B cell (primary cell): Measurements from ENCODE around the gene TLR7. TPM values are rescaled to one million over a fixed set of nuclear protein-coding genes. Genes with fewer than 3 reads are reported as not detected.

ENCODE experiments used
- ATAC-seq: fragments of 200-7000 bp; cut with Tn5 transposase; one replicate; pipeline ENCODE4 v1.10.0; 2021; ENCODE audit warnings: low read depth, mild to moderate bottlenecking, moderate number of reproducible peaks, moderate library complexity
- CTCF ChIA-PET: fragments of 350-600 bp; sonication (Branson Sonifier 250); formaldehyde crosslinking; loops from one replicate; lab custom pipeline; 2021; ENCODE audit warnings: antibody characterized with exemption, inconsistent platforms; lab: Charles Lee
- POLR2A ChIA-PET: fragments of 350-600 bp; sonication (Branson Sonifier 250); formaldehyde crosslinking; loops from one replicate; lab custom pipeline; 2021; ENCODE audit warnings: antibody characterized with exemption; lab: Charles Lee
- DNase-seq: peaks from one replicate; pipeline ENCODE4 v3.0.0; 2013
- H2AFZ ChIP-seq: 2 replicates; pipeline ENCODE4 v1.6.1; 2012; ENCODE audit warnings: mild to moderate bottlenecking, low read depth, low read length; ENCODE audit not compliant: insufficient read depth, poor library complexity, severe bottlenecking
- H3K27ac ChIP-seq, 2 donors: 1 replicate in 1 of 2; 2 replicates in 1 of 2; pipeline ENCODE4 v1.5.1; 2012 to 2013; ENCODE audit warnings: low read length in 2 of 2, mild to moderate bottlenecking in 2 of 2, moderate library complexity in 1 of 2
- H3K27me3 ChIP-seq, 4 experiments: fragments of 200-600 bp in 1 of 4; sonication (generic) in 1 of 4; replicated peaks in 1 of 4; 1 replicate in 2 of 4; 2 replicates in 2 of 4; pipeline versions ENCODE4 v1.6.1 to v1.7.0; 2013 to 2016; ENCODE audit warnings: low read length in 3 of 4, mild to moderate bottlenecking in 2 of 4, mixed read lengths in 1 of 4, moderate library complexity in 1 of 4; ENCODE audit not compliant: insufficient read depth in 4 of 4, control insufficient read depth in 3 of 4; ENCODE audit errors: control extremely low read depth in 1 of 4
- H3K36me3 ChIP-seq, 2 experiments: replicated peaks in 1 of 2; 1 replicate in 1 of 2; 2 replicates in 1 of 2; pipeline versions ENCODE4 v1.6.1 to v1.7.1; 2013; ENCODE audit warnings: low read length in 1 of 2; ENCODE audit not compliant: insufficient read depth in 2 of 2, control insufficient read depth in 1 of 2; ENCODE audit errors: control extremely low read depth in 1 of 2, extremely low read depth in 1 of 2
- H3K4me1 ChIP-seq, 2 donors: fragments of 200-600 bp in 1 of 2; sonication (generic) in 1 of 2; 1 replicate in 1 of 2; 2 replicates in 1 of 2; pipeline versions ENCODE4 v1.5.1 to v1.6.1; 2013 to 2017; ENCODE audit warnings: low read length in 2 of 2; ENCODE audit not compliant: control insufficient read depth in 2 of 2, insufficient read depth in 2 of 2
- H3K4me2 ChIP-seq: replicated peaks from 2 replicates; pipeline ENCODE3; 2012; ENCODE audit warnings: mild to moderate bottlenecking, low read depth, low read length; ENCODE audit not compliant: poor library complexity, severe bottlenecking
- H3K4me3 ChIP-seq, 5 experiments: fragments of 200-600 bp in 1 of 5; sonication (generic) in 1 of 5; 1 replicate in 3 of 5; 2 replicates in 2 of 5; pipeline versions ENCODE4 v1.5.1 to v1.7.0; 2011 to 2016; ENCODE audit warnings: low read length in 4 of 5, mild to moderate bottlenecking in 4 of 5, low read depth in 2 of 5, control low read depth in 1 of 5, moderate library complexity in 1 of 5; ENCODE audit not compliant: insufficient read depth in 1 of 5; ENCODE audit errors: control extremely low read depth in 1 of 5, extremely low read depth in 1 of 5
- H3K79me2 ChIP-seq: fragments of 200-600 bp; sonication (generic); one replicate; pipeline ENCODE4 v1.6.0; 2016; ENCODE audit warnings: low read length; ENCODE audit not compliant: control insufficient read depth, insufficient read depth
- H3K9ac ChIP-seq: fragments of 200-600 bp; sonication (generic); 2 replicates; pipeline ENCODE4 v1.6.1; 2017; ENCODE audit warnings: mild to moderate bottlenecking, low read length, moderate library complexity
- H3K9me3 ChIP-seq, 3 donors: one replicate each; pipeline versions ENCODE4 v1.6.1 to v1.7.1; 2013; ENCODE audit warnings: low read length in 2 of 3; ENCODE audit not compliant: control insufficient read depth in 2 of 3, insufficient read depth in 1 of 3; ENCODE audit errors: control extremely low read depth in 1 of 3
- H4K20me1 ChIP-seq: 2 replicates; pipeline ENCODE4 v1.6.0; 2012; ENCODE audit warnings: mild to moderate bottlenecking, low read length; ENCODE audit not compliant: insufficient read depth, control insufficient read depth, poor library complexity, severe bottlenecking
- H3K27ac Mint-ChIP-seq: one replicate; pipeline ENCODE4 v1.8.0; 2021; ENCODE audit warnings: mixed read lengths
- H3K27me3 Mint-ChIP-seq: one replicate; pipeline ENCODE4 v1.8.0; 2021; ENCODE audit warnings: mixed read lengths
- H3K4me1 Mint-ChIP-seq: one replicate; pipeline ENCODE4 v1.8.0; 2021; ENCODE audit warnings: mixed read lengths
- H3K4me3 Mint-ChIP-seq: one replicate; pipeline ENCODE4 v1.8.0; 2021; ENCODE audit warnings: mixed read lengths
- H3K9me3 Mint-ChIP-seq: one replicate; pipeline ENCODE4 v1.8.0; 2022; ENCODE audit warnings: mixed read lengths; ENCODE audit not compliant: insufficient read depth
- EZH2 ChIP-seq: IDR thresholded peaks from 2 replicates; pipeline ENCODE4 v1.6.1; 2012; ENCODE audit warnings: borderline replicate concordance, low read depth, mild to moderate bottlenecking, moderate library complexity, low read length; ENCODE audit not compliant: insufficient read depth, poor library complexity, severe bottlenecking
- WGBS: methylation state at CpG from one replicate; pipeline ENCODE4 v1.1.5; 2013; ENCODE audit warnings: missing lambda C conversion rate; ENCODE audit not compliant: insufficient coverage; 5-methylcytosine and 5-hydroxymethylcytosine counted together
- intact Hi-C: fragments of 100-400 bp; cut with micrococcal nuclease; formaldehyde crosslinking; loops from one replicate; pipeline ENCODE4 v1.10.0; 2022
- polyA plus RNA-seq: library from polyadenylated mRNA; depleted of rRNA; stranded (reverse); fragments of >200 nt; gene quantifications from 2 replicates; pipeline ENCODE4 v1.2.3, GENCODE V29; 2012
- total RNA-seq, 2 donors: library from RNA; stranded (reverse); fragments of 120-200 nt in 1 of 2; gene quantifications; 1 replicate in 1 of 2; 2 replicates in 1 of 2; pipeline versions ENCODE4 v1.2.3 to v1.2.4, GENCODE V29; 2013 to 2022
- TF ChIP-seq, protein P1 (sequence below): fragments of 200-600 bp; IDR thresholded peaks from one replicate; pipeline ENCODE4 v1.8.0; 2022; ENCODE audit warnings: antibody characterized with exemption, mild to moderate bottlenecking

Gene TLR7
- total and polyA plus RNA-seq, 2 donors (not counting 1 experiment from before 2014, with no cell fraction given): 6.1 to 10.2 TPM

DNA sequence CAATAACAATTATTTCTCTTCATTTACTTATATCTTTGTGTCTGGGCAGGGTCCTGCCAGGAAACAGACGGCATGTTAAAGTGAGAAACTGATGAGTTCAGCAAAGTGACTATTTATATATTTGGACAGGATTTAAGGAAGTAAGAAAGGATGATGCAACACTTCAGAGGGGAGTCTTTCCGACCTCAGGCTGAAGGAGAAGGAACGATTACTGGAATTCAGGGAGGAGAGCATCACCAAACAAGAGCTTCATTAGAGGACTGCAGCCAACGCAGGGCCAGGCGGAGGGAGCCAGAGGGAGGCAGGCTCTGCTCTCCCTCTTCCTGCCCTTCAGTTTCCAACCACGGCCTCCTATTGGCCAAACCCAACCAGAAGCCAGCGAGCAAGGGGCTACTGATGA lies 1.5 kb upstream of the TLR7 start:
- H4K20me1 ChIP-seq: no peaks in the 10 kb centered on the region
- peaks cover 0 to 2% of the 10 kb centered on the region in 2 experiments for H3K36me3 ChIP-seq
- peak overlapping the region; percentile 44 for H2AFZ ChIP-seq
- no peak for TF ChIP-seq EZH2
- TF ChIP-seq, protein P1, sequence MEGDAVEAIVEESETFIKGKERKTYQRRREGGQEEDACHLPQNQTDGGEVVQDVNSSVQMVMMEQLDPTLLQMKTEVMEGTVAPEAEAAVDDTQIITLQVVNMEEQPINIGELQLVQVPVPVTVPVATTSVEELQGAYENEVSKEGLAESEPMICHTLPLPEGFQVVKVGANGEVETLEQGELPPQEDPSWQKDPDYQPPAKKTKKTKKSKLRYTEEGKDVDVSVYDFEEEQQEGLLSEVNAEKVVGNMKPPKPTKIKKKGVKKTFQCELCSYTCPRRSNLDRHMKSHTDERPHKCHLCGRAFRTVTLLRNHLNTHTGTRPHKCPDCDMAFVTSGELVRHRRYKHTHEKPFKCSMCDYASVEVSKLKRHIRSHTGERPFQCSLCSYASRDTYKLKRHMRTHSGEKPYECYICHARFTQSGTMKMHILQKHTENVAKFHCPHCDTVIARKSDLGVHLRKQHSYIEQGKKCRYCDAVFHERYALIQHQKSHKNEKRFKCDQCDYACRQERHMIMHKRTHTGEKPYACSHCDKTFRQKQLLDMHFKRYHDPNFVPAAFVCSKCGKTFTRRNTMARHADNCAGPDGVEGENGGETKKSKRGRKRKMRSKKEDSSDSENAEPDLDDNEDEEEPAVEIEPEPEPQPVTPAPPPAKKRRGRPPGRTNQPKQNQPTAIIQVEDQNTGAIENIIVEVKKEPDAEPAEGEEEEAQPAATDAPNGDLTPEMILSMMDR: no peak
- no peaks in the 10 kb centered on the region for H3K27me3 Mint-ChIP-seq
- POLR2A ChIA-PET: no interaction called here
- peak overlapping the region; percentile 23 for H3K4me3 Mint-ChIP-seq
- peak overlapping the region; percentile 8 for H3K4me2 ChIP-seq
- no peak overlapping the region for H3K4me3 ChIP-seq
- ATAC-seq (no peak), DNase-seq (no peak)
- peak overlapping the region; percentile 18 to 59 for H3K27ac ChIP-seq
- no peak overlapping the region for H3K9ac ChIP-seq
- peaks cover 30% of the 10 kb centered on the region for H3K79me2 ChIP-seq
- H3K9me3 Mint-ChIP-seq: no peaks in the 10 kb centered on the region
- CTCF ChIA-PET: interaction anchor here (0.5 to 1.1 kb wide), 2 partner anchors 51 to 835 kb away, joined by 3 read pairs; no protein-coding TSS in a partner anchor
- peaks cover 20 to 40% of the 10 kb centered on the region in 2 donors for H3K4me1 ChIP-seq
- H3K4me1 Mint-ChIP-seq: peaks cover 37% of the 10 kb centered on the region
- no CpG with 5 or more reads among the region's 7 CpGs for WGBS
- peaks cover 0 to 4% (median 0%) of the 10 kb centered on the region in 3 donors for H3K9me3 ChIP-seq
- no peaks in the 10 kb centered on the region for H3K27me3 ChIP-seq
- H3K27ac Mint-ChIP-seq: peak overlapping the region; percentile 41
- intact Hi-C loops: no loop called here

DNA sequence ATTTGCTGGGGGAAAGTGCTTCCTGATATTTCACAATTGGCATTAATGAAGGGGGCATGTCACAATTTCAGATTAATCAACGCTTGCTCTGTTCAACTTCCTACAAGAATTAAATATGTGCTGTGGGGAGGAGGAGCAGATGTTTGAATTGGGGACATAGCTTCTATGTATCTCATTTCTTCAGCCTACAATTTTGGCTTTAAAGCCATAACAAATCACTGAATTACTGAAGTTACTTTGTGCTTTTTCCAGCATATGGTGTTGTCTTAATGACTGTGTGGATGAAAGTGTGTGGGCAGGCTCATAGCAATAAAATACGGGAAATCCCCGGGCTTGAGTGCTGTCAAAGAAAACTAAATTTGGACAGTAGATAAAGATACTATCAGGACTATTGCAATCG lies 813 bp downstream of the TLR7 start:
- H3K4me3 ChIP-seq: peak overlapping the region; percentile 43 to 74 (median 58)
- Mint-ChIP-seq H3K4me1 (peaks cover 57% of the 10 kb centered on the region), H3K9me3 (no peaks in the 10 kb centered on the region), H3K27ac (peak overlapping the region; percentile 93), H3K27me3 (no peaks in the 10 kb centered on the region), H3K4me3 (peak overlapping the region; percentile 92)
- H3K4me1 ChIP-seq: peaks cover 40 to 60% of the 10 kb centered on the region in 2 donors
- peak overlapping the region; percentile 61 for H3K9ac ChIP-seq
- H3K27me3 ChIP-seq: no peaks in the 10 kb centered on the region
- peaks cover 0 to 4% (median 0%) of the 10 kb centered on the region in 3 donors for H3K9me3 ChIP-seq
- H4K20me1 ChIP-seq: no peaks in the 10 kb centered on the region
- H3K79me2 ChIP-seq: peaks cover 53% of the 10 kb centered on the region
- intact Hi-C loops: loop anchor here (2.0 kb wide), 1 partner anchor 23 kb away; no protein-coding TSS in a partner anchor
- ChIA-PET CTCF (interaction anchor here (0.7 to 2.1 kb wide), 3 partner anchors 24 to 78 kb away, joined by 3 to 11 read pairs (median 5); no protein-coding TSS in a partner anchor), POLR2A (no interaction called here)
- no CpG with 5 or more reads among the region's 4 CpGs for WGBS
- TF ChIP-seq EZH2: no peak
- TF ChIP-seq, protein P1: no peak
- peak overlapping the region; percentile 56 to 80 for H3K27ac ChIP-seq
- H2AFZ ChIP-seq: peak overlapping the region; percentile 5
- peak overlapping the region; percentile 70 for H3K4me2 ChIP-seq
- peaks cover 0 to 13% of the 10 kb centered on the region in 2 experiments for H3K36me3 ChIP-seq
- ATAC-seq: no peak
- DNase-seq: no peak
